Measurements from ENCODE around the gene PLCB4.
"Not testable (repeated sequence)": the region's sequence is repeated elsewhere in the genome, so short reads cannot be mapped to it uniquely, and the experiment has no call there.

The PLCB4 gene

DNA sequence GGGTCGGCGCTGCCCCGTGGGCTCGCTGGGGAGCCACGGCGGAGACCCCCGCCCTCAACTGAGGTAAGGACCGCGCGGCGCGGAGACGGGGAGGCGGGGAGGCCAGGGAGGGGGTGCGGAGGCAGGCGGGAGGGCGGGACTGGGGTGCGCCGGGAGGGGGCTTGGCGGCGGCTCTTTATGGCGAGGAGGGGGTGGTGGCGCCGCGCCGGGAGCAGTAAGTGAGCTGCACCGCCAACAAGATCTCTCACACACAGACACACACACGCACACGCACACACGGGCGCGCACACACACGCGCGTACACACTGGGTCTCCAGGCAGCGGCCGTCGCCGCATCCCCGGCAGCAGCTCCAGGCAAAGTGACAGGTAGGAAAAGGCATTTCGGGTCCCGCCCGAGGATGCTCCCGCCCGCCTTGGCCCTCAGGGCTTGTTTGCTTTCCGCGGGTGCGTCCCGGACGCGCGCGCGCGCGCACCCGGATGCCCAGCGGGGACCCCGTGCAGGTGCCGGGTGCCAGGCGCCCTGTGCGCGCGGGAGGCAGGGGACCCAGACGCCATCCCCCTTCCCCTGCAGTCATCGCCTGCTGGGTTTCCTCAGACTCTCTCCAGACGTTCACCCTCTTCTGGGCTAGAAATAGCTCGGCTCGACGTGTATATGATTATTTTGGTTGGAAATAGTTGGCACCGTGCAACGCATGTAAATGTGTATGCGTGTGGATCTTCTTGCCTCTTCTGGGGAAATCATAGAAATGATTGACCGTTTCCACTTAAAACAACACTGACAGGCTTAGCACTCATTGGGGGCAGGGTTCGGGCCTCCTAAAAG is at the start of gene PLCB4:
PLCB4 (plus strand) TSS at position 247 of the 823 bp plus-strand sequence. CDS start 238,728 bp downstream, outside the sequence.
- DNase-seq (ENCODE audit: low spot score) = no peak

DNA sequence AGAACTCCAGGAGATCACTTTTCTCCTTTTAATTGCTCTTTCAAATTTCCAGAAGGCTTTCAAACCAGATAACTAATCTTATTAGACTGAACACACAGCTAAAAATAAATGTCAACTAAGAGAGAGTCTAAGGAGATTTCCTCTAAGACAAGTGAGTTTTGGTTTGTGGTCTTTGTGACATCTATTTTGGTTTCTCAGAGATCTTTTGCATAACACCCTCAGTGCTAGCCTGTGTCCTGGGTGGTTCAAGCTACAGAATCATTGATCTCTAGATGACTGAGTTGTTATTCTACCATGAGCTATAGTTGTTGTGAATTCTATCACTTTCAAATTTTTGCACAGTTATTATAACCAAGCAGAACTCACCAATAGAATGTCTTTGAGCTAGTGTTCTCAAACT is 49.1 kb upstream of the PLCB4 start:
- no peak for DNase-seq (ENCODE audit: low spot score)

DNA sequence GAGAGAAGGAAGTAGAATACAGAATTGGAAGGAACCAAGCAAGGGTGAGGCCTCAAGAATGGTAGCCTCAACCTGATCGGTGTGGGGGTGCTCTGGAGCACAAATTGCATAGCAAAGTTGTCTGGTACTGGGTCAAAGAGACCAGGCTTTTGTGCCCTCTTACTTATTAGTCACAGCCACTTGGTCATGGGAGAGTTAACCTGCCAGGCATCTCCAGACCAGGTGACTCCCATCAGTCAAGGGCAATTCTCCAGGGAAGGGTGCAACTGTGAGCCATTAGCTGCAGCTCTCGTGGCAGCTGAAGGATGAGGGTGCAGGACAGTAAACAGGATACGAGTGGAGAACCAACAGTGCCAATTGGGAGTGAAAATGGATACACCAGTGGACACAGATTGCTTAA is 47.7 kb upstream of the PLCB4 start:
- no peak for DNase-seq (ENCODE audit: low spot score)

DNA sequence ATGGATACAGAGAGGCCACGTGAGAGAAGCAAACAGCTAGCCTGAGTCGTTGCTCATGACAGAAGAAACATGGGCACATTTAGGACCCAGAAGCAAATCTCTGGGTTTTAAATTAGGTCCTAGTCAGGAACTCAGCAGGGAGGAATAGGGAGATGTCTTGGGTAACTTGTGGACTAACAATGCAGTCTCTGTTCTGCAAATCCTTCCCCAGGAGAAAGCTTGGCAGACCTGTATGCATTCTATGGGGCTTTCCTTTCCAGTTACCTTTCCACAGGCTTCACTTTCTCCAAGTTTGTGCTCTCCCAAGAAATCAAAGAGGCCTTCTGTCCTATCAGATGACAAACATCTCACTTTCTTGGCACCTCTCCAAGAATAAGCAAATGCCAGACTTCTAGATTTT is 47.2 kb upstream of the PLCB4 start:
- DNase-seq (ENCODE audit: low spot score) = no peak

DNA sequence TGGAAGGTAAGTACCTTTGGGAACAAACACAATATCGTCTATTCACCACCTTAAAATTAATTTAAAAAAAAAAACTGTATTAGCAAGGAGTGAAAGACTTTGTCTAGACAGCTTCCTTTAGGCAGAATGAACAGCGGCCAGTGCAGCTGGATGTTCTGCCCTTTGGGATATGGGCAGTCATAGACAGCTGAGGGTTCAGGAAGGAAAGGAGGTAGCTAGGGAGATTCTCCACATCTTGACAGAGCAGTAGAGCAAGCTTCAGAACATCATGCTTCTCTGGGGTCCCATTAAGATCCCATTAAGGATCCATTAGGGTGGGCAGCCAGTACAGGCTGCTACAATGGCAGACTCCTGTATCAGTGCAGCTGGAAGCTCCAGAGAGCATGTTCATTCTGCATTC is 46.5 kb upstream of the PLCB4 start:
- no peak for DNase-seq (ENCODE audit: low spot score)

DNA sequence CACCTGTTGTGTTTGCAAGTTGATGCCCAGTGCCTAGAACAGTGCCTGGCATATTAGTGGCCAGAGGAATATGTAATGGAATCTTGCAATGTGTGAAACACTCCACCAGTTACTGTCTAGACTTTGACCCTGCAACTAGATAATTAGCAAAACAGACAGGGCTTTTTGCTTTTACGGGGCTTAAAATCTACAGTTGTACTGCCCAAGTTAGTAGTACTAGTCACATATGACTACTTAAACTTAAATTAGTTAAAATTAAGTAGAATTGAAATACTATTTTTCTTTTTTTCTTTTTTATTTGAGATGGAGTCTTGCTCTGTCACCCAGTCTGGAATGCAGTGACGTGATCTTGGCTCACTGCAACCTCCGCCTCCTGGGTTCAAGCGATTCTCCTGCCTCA is 44.3 kb upstream of the PLCB4 start:
- DNase-seq (ENCODE audit: low spot score) = no peak

DNA sequence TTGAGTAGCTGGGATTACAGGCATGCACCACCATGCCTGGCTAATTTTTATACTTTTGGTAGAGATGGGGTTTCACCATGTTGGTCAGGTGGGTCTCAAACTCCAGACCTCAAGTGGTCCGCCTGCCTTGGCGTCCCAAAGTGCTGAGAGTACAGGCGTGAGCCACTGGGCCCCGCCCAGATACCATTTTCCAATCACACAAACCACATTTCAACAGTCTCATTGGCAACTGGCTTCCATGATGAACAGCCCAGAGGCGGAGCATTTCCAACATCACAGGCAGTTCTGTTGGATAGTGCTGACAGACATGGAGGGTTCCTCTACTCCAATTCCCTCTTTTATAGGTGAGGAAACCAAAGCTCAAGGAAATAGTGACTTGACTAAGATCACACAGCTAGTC is 43.9 kb upstream of the PLCB4 start:
- DNase-seq (ENCODE audit: low spot score) = no peak

DNA sequence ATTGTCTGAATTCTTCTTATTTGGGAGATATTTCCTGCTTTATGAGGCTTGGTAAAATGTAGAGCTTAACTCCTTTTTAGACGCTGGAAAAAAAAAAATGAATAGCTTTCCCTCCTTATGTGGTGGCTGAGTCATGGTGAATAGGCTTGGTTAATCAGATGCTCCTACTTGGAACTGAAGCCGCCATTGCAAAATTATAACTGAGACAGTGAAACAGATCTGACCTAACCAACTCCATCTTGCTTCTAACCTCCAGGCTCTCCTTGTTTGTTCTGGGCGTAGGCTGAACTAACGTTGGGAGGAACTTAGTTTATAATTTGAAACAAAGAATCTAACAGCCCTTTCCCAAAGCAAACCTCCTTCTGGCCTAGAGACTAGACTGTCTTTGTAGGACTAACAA is 43.2 kb upstream of the PLCB4 start:
- DNase-seq (ENCODE audit: low spot score) = no peak

DNA sequence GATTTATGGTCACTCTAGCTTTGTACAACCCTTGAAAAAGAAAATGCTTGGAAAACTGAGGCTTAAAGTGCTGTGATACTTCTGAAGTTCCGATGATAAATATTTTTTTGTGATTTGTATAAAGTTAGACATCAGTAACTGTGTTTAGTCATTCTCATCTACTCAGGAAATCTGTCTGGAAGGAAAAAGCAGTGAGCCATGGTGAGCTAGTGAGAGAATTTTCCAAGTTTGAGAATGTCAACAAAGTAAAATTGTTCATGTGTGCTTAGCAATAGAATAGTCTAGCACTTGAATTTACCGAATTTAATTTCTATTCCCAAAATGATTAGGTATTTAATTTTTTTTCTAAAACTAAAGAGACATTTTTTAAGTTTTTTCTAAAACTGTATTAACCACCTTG is 41.3 kb upstream of the PLCB4 start:
- DNase-seq (ENCODE audit: low spot score) = no peak

DNA sequence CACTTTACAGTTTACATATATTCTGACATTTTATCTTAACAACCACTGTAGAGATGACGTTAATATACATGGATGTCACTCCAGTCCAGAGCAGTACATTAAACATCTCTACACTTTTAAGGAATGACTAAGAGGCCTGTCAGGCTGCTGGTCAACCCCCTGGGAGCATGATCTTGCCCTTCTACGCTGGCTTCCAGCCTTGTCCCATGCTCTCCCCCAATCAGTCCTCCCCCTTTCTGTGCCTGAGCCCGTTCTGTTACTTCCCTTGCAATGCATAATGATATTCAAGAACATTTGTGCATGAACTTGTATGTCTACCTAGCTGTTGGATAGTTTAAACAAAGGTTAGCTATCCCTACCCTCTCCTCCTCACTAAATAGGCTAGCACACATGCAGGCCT is 40.5 kb upstream of the PLCB4 start:
- no peak for DNase-seq (ENCODE audit: low spot score)

DNA sequence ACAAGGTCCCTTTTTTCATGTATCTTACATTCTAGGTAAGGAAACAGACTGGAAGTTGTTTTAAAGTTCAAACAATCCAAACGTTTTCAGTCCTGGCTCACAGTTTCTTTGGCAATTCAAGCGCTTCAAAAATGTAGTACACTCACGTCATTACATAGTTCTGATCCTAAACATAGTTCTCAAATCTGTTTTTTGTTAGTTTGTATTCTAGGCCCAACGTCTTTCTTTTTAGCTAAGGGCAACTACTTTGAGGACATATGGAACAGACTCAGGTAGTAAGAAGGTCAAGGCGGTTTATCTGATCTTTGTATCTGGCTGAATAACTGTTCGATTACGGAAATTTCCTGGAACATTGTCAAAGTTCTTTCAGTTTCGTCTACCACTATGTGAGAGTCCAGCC is 36.9 kb upstream of the PLCB4 start:
- no peak for DNase-seq (ENCODE audit: low spot score)

DNA sequence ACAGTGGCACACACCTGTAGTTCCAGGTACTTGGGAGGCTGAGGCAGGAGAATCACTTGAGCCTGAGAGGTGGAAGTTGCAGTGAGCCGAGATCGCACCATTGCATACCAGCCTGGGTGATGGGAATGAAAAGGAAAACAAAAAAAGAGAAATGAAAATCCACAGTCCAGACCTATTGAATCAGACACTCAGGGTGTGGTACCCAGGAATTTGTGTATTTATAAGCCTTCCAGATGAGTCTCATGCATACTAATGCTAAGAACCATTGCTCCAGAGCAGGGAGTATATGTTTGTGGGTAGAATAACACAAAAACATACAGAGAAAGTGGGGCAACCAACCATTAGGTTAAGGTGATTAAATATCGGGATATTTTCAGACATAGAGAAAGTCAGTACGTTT is 36.1 kb upstream of the PLCB4 start:
- DNase-seq (ENCODE audit: low spot score) = no peak

DNA sequence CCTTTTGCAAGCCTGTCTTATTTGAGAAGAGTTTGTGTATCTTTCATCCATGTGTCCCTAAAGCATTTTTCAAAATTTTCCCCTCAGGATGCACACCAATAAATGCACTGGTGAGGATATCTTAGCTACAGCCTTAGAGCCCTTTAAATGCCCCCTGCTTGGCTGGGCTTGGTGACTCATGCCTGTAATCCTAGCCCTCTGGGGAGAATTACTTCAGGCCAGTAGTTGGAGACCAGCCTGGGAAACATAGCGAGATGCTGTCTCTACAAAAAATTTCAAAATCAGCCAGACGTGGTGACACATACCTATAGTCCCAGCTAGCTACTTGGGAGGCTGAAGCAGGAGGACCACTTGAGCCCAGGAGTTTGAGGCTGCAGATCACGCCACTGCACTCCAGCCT is 33.8 kb upstream of the PLCB4 start:
- DNase-seq (ENCODE audit: low spot score) = no peak

DNA sequence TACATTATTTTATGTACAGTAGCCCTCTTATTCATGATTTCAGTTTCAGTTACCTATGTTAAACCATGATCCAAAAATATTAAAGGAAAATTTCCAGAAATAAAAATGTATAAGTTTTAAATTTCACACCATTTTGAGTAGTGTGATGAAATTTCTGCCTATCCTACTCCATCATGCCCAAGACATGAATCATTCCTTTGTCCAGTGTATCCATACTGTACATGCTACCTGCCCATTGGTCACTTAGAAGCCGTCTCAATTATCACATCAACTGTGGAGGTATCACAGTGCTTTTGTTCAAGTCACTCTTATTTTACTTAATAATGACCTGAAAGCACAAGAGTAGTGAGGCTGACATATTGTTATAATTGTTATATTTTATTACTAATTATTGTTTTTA is 32.3 kb upstream of the PLCB4 start:
- no peak for DNase-seq (ENCODE audit: low spot score)

DNA sequence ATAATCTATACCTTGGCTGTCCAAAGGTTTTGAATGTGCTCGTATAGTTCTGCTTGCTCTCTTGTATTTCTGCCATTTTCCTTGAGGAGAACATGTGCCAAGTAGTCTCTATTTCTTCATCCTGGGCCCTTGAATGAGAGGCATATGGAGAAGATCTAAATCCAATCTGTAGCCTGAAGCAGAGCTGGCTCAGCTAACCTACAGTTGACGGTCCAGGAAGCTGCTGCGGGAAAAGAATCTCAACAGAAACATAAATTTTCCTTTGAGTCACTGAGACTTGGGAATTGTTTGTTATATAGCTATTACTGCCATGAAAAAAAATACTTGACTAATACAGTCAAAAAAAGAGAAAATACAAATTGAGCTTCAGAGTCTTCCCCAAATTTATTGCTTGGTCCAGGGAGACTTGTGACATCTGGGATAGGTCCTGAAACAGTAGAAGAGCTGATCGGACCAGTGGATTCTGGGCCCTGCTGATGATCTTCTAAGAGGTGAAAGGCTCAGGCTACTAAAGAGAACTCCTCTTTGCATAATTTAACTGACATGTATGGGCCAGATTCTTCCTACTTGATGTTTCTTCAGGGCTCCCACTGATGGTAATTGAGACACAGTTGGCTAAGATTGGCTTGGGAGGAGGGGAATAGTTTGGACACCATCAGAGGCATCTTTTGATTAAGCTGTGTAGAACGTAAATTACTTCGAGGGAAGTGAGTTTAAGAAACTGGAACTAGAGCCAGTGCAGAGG is 29.9 kb upstream of the PLCB4 start:
- no peak for DNase-seq (ENCODE audit: low spot score)

DNA sequence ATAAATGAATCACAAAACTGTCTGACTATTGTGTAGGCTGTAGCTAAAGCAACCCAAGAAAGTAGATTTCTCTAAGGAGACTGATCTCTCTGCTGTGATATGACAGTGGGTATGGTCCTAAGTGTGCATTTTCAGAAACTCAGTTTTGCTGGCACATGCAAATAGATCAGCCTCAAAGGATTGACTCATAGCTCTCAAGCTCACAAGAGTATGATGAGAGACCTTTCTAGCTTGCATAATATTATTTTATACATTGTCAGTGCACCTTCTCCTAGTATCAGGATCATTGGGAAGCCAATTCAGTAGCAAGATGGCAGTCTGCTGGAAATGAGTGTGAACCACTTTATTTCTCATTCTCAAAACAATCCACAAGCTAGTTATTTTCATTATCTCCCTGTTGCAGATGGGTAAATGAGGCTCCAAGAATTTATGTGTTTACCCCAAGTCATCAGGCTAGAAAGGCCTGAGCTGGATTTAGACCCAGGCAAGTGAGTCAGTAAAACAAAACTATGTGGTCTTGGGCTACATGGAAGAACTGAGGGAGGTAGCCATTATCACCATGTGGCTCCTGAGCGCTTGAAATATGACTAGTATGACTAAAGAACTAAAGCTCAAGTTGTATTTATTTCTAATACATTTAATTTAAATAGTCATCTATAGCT is 27.9 kb upstream of the PLCB4 start:
- DNase-seq (ENCODE audit: low spot score) = no peak

DNA sequence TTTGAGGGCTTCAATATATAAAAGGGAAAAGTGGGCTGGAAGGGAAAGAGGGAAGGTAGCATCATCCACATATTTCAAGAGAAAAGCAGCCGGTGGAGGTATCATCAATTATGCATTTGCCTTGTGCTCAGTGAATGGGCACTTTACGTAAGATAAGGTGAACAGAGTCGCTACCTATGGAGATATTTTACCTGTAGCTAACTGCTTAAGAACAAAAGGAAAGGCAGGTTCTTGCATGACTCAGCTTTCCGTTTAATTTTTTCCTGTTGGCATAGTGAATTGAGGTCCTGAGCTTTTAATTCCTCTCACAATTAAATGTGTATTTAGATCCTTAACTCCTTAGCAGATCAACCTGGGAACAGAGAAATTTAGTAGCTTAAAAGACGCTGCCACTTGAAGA is 25.5 kb upstream of the PLCB4 start:
- DNase-seq (ENCODE audit: low spot score) = no peak

DNA sequence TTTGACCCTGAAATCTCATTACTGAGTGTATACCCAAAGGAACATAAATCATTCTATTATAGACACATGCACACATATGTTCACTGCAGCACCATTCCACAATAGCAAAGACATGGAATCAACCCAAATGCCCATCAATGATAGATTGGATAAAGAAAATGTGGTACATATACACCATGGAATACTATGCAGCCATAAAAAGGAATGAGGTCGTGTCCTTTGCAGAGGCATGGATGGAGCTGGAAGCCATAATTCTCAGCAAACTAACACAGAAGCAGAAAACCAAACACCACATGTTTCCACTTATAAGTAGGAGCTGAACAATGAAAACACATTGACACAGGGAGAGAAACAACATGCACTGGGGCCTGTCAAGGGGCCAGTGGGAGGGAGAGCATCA is 21.0 kb upstream of the PLCB4 start:
- not testable (repeated sequence) for DNase-seq (ENCODE audit: low spot score)

DNA sequence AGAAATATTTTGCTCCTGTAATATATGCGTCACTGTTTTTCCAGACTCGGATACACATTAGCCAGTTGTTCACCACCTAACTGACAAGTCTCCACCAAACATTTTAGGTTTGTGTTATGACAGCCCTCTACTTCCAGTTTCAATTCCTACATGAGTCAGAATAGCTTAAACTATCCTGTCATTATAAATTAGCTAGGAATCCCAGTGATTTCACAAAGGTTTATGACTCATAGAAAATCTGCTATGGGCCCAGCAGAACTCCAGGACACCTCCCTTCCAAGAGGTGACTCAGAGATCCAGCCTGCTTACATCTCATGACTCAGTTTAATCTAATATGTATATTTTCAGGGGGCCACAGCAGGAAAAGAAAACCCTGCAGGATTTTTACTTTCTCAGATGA is 17.4 kb upstream of the PLCB4 start:
- DNase-seq (ENCODE audit: low spot score) = no peak

DNA sequence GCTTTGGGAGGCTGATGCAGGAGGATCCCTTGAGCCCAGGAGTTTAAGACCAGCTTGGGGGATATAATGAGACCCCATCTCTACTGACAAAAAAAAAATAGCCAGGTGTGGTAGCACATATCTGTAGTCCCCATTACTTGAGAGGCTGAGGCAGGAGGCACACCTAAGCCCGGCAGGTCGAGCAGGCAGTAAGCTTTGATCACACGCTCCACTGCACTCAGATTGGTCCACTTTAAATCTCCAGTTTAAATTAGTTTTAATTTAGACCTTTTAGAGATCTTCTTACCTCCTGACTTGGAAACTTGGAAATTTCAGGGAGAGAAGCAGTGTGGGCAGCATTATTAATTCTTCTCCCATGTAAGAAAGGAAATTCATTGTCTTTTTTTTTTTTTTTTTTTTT is 16.8 kb upstream of the PLCB4 start:
- DNase-seq (ENCODE audit: low spot score) = no peak

DNA sequence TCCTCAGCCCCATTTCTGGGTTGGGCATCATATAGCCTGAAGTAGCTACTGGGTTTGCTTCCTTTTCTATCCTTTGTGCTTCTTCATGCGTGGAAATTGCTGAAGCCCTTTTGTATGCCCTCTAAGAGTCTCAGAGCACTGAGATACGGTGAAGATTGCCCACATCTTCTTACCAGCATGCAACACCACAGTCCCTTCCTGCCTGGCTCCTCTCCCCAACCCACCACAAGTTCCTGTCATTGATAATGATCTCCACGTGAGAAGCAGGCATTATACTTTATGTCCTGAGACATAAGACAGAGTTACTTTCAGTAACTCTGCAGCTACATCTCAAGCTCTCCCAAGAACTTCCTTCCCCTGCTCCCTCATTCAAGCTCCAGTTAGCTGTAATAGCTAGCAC is 15.8 kb upstream of the PLCB4 start:
- no peak for DNase-seq (ENCODE audit: low spot score)

DNA sequence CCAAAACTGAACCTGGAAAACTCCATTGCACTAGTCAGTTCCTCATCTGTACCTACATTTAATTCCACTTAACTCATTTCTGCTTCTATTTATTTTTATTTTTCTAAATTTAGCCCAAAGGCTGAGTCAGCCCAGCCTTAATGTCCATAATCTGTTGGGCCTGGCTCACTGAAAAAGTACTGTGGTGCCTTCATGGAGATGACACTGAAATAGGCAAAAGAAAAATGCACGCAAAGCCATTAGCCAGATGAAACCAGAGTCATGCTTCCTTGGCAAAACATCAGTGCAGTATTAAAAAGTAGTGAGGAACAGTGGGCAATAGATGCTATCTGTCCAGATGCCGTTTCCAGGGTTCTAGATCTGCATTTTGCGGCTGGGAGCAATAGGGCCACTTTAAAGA is 14.7 kb upstream of the PLCB4 start:
- DNase-seq (ENCODE audit: low spot score) = no peak

DNA sequence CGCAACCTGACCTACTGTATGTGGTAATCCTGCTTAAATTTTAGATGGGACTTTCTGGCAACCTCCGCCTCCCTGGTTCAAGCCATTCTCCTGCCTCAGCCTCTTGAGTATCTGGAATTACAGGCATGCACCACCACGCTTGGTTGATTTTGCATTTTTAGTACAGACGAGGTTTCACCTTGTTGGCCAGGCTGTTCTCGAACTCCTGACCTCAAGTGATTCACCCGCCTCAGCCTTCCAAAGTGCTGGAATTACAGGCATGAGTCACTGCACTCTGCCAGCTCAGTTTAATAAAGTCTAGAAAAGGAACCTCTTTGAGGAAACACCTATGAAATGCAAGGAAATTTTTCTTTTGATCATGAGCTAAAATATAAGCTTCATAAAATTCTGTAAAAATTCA is 9.0 kb upstream of the PLCB4 start:
- no peak for DNase-seq (ENCODE audit: low spot score)

Data from activated CD4-positive, alpha-beta T cell treated with anti-CD3 and anti-CD28 coated beads, Interleukin-2, Interleukin-4, amounts not matched to agents 100 ng/mL and 50 ng/mL, durations not matched to agents 16 hours and 8 hours (primary cell).